ENCODE data around the gene HRC. TPM values are rescaled to one million over a fixed set of nuclear protein-coding genes. Genes with fewer than 3 reads are reported as not detected.
A peak's percentile ranks its signal among the peaks of the same experiment; 100 is the strongest.

HRC gene
- total RNA-seq, 6 donors from 2014 or later = 0.61 to 2.1 (median 1.2) TPM; not detected in 1

- ATAC-seq (ENCODE audit: low FRiP score in 2 of 2) = no peak
- no peaks in the 10 kb centered on the region for H3K9me3 ChIP-seq
- DNase-seq = peak in 1 of 2 donors; percentile 83
- peaks cover 9 to 69% (median 60%) of the 10 kb centered on the region in 4 donors for H3K36me3 ChIP-seq
- WGBS, 2 donors = 95 to 96% methylated on average over 87 to 91 of the region's 93 CpGs
- no peak overlapping the region for H3K27ac ChIP-seq
- H3K4me1 ChIP-seq = no peaks in the 10 kb centered on the region
- no peak for TF ChIP-seq POLR2AphosphoS5 (IDR thresholded peaks at IDR 0.05)
- TF ChIP-seq POLR2A (IDR thresholded peaks at IDR 0.05) = no peak
- TF ChIP-seq CTCF (IDR thresholded peaks at IDR 0.05) = no peak
- no peak for TF ChIP-seq EP300 (IDR thresholded peaks at IDR 0.05)
- no peak overlapping the region for H3K4me3 ChIP-seq
- H3K27me3 ChIP-seq = no peaks in the 10 kb centered on the region
Measured at GRCh38 chr19:49107625-49108459, 47.4 kb downstream of the HRC start.

- 72 to 76% methylated on average over 9 to 12 of the region's 12 CpGs for WGBS, 2 donors
- ATAC-seq (ENCODE audit: low FRiP score in 2 of 2) (peak in 1 of 2 donors; percentile 35), DNase-seq (no peak)
Measured at GRCh38 chr19:49106648-49107135, 48.5 kb downstream of the HRC start.

GRCh38 chr19:49104229-49104864, 50.8 kb downstream of the HRC start:
- no peaks in the 10 kb centered on the region for H3K9me3 ChIP-seq
- peaks cover 28 to 100% (median 95%) of the 10 kb centered on the region in 4 donors for H3K36me3 ChIP-seq
- ATAC-seq (ENCODE audit: low FRiP score in 2 of 2) (no peak), DNase-seq (peak in 1 of 2 donors; percentile 54)
- H3K4me3 ChIP-seq = no peak overlapping the region
- no peak overlapping the region for H3K27ac ChIP-seq
- no peaks in the 10 kb centered on the region for H3K27me3 ChIP-seq
- no peak for TF ChIP-seq CTCF (IDR thresholded peaks at IDR 0.05)
- TF ChIP-seq POLR2A (IDR thresholded peaks at IDR 0.05) = no peak
- TF ChIP-seq POLR2AphosphoS5 (IDR thresholded peaks at IDR 0.05) = no peak
- no peak for TF ChIP-seq EP300 (IDR thresholded peaks at IDR 0.05)
- H3K4me1 ChIP-seq = no peaks in the 10 kb centered on the region
- WGBS, 2 donors = 79 to 82% methylated on average over 24 to 30 of the region's 30 CpGs

More at GRCh38 chr19:49106648-49107135, 48.5 kb downstream of the HRC start:
- Histone ChIP-seq H3K27me3 (no peaks in the 10 kb centered on the region), H3K4me3 (no peak overlapping the region), H3K9me3 (no peaks in the 10 kb centered on the region), H3K27ac (no peak overlapping the region), H3K36me3 (peaks cover 19 to 80% (median 72%) of the 10 kb centered on the region in 4 donors), H3K4me1 (no peaks in the 10 kb centered on the region)
- TF ChIP-seq POLR2A (IDR thresholded peaks at IDR 0.05) (no peak), CTCF (IDR thresholded peaks at IDR 0.05) (peak; percentile 50 to 78 (median 63))

GRCh38 chr19:49103331-49104085, 51.7 kb downstream of the HRC start:
- WGBS, 2 donors = 92 to 93% methylated on average over 17 to 32 of the region's 33 CpGs

More at GRCh38 chr19:49103331-49104085, 51.7 kb downstream of the HRC start:
- Histone ChIP-seq H3K36me3 (peaks cover 28 to 100% (median 99%) of the 10 kb centered on the region in 4 donors), H3K4me1 (no peaks in the 10 kb centered on the region), H3K27ac (no peak overlapping the region), H3K4me3 (no peak overlapping the region), H3K27me3 (no peaks in the 10 kb centered on the region), H3K9me3 (no peaks in the 10 kb centered on the region)
- no peak for ATAC-seq (ENCODE audit: low FRiP score in 2 of 2)
- TF ChIP-seq POLR2A (IDR thresholded peaks at IDR 0.05) (no peak), CTCF (IDR thresholded peaks at IDR 0.05) (no peak)
- peak in 1 of 2 donors; percentile 49 for DNase-seq

Data from upper lobe of left lung (tissue), 6 donors.